Activated CD8-positive, alpha-beta memory T cell treated with anti-CD3 and anti-CD28 coated beads for 24 hours (primary cell): ENCODE results near the gene CEMIP.

ENCODE experiments used
- DNase-seq: peaks from one replicate; pipeline ENCODE4 v3.0.0-alpha.2; 2020

CEMIP gene

DNA sequence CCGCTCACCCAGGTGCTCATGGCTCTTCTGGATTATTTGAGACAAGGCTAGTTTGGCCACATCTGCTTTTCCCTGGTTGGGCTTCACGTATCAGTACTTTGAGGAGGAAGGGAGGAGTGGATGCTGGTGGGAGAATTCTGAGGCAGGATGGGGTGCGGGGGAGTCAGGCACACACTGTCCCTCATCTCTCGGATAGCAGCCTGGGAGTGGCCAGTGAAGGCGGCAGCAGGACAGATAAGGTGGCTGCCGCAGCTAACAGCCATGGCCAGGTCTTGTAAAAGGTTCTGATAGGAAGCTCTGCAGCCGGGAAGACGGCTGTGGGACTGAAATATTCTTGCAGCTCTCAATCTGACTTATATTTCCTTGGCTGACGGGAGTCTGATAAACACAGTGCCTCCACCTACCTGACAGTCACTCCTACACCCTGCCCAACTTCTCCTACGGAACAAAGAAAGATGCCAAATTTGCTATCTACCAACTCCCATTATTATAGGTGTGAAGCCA, 123.2 kb downstream of the CEMIP start:
- no peak for DNase-seq

DNA sequence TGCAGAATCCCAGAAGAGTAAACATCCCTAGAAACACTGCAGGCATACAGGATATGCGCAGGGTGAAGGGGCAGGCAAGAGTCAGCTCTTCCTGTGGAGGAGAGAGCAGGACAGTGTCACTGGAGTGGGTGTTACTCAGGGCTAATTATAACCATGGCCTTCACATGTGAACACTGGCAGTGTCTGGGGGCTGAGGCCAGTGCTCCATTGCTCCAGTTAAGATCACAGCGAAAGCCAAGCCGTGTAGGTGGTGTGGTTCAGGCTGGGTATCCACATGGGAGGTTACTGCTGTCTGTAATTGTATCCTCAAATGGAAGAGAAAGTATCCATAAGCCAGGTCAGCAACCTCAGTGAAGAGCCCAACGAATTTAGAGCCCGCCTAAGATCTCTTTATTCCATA, 125.8 kb downstream of the CEMIP start:
- DNase-seq: no peak

DNA sequence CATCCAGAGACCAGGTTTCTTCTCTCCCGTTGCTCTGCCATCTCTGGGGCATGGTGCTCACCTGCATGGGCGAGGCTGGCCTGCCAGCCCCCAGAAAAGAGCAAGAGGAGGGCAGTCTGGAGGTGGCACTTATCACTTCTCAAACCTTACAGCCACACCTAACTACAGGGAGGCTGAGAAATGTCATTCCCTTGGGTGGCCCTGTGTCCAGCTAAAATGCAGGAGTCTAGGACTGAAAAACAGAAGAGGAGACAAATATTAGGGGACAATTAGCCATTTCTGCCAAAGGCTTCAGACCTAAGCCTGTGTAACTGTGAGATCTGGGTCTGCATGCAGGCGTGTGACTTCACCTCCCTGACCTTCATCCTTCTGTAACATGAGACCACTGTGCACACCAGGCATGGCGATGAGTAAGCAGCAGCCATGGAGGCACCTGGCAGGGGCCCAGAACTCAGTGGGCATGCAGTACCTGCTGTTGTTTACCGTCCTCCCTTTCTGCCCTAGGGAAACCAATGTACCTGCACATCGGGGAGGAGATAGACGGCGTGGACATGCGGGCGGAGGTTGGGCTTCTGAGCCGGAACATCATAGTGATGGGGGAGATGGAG, 127.1 kb downstream of the CEMIP start:
- no peak for DNase-seq

DNA sequence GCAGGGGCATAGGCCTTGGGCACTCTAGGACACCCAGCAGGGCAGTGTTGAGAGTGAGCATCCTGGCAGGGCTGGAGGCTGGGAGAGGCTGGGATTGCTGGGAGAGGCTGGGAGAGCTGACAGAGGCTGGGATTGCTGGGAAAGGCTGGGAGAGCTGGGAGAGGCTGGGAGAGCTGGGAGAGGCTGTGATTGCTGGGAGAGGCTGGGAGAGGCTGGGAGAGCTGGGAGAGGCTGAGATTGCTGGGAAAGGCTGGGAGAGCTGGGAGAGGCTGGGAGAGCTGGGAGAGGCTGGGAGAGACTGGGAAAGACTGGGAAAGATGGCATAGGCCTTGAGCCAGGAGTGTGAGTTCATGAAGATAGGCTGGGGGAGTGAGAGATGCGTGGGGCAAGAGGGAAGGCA, 132.7 kb downstream of the CEMIP start:
- DNase-seq: no peak

DNA sequence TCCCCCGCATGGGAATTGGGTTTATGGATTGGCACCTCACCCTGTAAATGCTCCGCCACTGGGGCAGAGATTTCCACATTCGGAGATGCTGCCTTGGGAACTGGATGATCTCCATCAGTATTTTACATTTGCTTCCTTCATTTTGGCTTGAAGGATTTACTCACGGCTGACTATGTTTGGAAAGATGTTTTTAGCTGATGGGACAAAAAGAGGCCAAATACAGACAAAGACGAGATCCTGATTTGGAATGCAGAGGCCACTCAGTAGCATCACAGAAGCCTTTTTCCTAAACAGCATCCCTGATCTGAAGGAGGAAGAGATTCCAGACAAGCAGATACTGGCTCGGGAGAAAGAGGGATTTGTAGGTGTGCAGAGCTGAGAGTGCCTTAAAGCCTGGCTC, 133.5 kb downstream of the CEMIP start:
- no peak for DNase-seq

DNA sequence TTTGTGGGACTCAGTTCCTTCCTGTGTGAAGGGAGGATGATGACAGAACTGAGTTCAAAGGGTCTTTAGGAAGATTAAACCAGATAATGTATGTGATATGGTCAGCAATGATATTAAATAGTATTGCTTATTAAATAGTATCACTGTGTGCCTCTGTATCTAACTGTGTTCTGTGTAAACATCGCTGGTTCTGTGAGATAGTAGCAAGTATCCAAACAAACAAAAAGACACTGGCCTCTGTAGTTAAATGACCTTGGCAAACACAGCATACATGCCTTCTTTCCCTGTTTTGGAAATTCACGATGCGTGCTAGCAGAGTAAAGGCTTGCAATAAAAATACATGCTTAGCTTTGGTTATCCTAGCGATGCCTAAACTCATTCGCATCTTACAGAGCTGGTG, 134.4 kb downstream of the CEMIP start:
- no peak for DNase-seq

DNA sequence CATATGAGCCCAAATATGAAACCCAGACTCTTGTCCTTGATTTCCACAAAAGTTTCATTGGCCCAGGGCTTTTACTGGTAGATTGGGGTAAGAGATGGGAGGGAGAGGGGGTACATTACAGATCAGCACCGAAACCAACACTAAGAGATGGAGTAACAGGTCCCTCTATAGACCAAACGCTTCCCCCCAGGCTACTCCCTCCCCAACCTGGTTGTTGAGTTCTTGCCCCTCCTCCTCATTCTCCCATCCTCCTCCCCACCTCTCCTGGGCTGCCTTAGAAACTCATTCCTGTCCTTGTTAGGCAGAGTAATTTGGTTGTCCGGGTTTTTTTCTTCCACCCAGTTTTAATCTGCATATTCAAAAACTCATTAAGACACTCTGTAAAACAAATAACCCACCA, 136.3 kb downstream of the CEMIP start:
- DNase-seq: no peak

DNA sequence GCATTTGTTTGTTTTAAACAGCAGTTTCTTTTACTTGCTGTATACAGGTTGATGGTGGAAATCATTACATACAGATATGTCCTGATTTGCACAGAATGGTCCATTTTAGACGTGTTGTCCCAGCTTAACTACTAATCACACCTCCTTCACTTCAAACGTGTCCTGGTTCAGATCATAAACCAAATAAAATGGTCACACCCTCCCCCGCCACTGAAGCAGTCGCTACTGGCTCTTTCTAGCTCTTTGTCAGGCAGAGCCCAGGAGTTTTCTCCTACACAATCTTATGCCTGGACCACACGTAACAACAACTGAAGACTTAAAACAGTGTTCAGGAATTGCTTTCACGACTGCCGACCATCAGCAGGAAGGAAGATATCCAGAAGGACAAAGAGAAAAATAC, 136.9 kb downstream of the CEMIP start:
- DNase-seq: no peak

DNA sequence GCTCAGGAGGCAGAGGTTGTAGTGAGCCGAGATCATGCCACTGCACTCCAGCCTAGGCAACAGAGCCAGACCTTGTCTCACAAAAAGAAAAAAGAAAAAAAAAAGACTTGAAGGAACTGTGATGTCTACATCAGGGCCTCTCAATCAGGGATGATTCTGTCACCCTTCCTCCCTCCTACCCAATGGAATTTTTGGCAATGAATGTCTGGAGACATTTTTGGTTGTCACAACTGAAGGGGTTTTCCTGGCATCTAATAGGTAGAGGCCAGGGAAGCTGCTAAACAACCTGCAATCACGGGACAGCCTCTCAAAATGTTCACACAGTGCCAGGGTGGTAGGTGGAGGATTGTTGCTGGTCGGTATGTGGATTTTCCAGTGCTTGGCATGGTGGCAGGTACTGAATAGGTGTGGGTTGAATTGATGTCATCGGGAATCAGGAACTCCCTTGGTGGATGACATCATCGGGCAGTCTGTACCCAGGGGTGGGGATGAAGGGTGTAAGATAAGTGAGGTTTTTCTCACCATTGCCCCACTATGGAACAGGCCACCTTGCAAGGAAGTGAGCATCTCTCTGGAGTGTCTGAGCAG, 139.1 kb downstream of the CEMIP start:
- DNase-seq: no peak

DNA sequence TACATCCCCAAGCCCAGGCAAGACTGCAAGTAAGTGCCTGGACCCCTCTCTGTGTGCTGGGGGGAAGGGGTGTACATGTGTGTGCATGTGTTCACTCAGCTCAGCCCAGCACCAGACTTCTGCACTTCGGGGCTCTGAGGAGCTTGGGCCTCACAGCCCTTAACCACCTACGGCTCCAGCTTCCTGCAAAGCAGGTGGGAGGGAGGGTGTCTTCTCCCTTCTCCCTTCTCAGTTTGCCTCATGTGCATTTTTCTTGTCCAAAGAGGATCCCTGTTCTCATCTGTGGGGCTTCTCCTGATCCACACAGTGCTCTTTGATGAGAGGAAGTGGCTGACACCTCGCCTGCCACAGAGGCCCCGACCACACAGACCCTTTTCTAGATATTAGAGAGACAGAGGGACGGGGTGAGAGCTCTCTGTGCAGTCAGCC, 141.1 kb downstream of the CEMIP start:
- peak; percentile 62 for DNase-seq

DNA sequence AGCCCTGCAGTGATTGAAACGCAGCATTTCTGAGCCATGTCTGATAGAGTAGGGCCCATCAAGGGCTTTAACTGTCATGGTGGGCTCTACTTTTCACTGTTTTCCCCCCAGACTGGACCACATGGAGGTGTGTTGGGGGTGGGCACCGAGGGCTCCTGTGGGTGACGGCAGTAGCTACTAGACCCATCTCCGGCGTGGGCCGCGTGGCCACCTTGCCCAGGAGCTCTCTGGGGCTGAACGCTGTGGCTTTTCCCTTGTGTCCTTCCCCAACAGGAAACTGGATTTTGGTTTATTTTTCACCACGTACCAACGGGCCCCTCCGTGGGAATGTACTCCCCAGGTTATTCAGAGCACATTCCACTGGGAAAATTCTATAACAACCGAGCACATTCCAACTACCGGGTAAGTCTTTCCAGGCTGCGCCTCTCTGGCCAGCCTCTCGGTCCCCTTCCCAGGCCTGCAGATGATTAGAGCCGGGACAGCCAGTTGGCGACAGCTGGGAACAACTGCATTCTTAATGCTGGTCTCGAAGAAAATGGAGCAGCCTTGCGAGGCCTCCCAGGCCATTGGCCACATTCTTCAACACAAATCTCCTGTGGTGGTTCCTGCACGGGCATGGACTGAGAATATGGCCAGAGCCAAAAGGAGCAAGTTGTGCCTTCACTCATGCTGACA, 142.7 kb downstream of the CEMIP start:
- no peak for DNase-seq

DNA sequence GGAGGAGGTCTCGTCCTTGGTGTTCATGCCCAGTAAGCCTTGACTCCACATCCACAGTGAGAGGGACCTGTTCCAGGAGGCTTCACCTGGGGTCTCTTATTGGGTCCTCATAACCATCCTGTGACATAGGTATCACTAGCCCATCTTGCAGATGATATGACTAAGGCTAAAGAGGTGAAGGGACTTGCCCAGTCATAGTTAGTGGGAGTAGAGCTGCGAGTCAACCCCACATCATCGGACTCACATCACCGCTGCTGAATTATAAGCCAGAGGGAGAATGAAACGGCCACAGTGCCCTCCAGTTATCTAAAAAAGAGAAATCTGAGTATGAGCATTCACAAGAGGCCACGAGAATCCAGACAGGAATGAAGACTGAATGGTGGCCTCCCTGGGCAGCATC, 144.5 kb downstream of the CEMIP start:
- DNase-seq: no peak

DNA sequence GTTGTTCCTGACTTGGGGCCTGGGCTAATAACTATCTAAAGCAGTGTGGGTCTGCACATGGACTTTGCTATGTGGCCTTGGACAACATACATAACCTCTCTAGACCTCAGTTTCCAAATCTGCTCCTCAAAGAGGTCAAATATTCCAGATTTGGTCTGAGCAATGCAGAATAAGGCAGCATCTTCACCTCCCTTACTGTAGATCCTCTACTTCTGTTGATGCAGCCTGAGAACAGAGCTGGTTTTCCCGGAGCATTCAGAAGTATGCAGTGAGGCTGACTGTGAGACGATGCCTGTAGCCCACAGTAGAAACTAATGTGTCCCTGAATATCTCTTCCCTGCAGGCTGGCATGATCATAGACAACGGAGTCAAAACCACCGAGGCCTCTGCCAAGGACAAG, 145.1 kb downstream of the CEMIP start:
- no peak for DNase-seq

DNA sequence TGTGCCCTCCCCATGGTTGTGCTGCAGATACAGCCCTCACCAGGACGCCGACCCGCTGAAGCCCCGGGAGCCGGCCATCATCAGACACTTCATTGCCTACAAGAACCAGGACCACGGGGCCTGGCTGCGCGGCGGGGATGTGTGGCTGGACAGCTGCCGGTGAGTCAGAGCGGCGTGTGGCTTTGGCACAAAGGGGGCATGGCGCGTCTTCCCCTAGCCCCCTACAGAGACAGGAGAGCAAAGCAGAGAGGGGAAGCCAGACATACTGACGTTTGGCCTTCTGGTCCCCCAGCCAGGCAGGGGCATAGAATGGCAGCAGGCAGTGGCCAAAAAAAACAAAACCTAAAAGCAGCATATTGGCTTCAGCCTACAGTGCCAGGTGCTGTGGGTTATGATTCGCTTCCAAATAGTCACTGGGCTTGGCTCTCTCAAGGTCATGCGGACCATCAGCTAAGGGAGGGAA, 146.5 kb downstream of the CEMIP start:
- DNase-seq: no peak

DNA sequence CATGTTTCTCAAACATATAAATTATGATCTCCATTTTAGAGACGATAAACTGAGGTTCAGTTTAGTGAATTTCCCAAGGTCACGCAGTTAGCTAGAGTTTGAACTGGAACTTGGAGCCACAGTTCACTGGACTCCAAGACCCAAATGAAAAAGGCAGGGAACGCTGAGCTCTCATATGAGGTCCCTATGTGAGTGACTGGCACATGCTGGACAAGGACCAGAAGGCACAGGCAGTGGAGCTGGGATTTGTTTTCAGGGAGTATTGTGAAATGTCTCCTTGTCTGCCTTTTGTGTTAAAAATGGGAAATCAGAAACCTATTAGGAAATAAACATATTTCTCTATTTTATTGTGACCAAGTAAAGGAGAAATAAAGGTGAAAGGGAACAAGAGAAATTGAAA, 147.0 kb downstream of the CEMIP start:
- no peak for DNase-seq

DNA sequence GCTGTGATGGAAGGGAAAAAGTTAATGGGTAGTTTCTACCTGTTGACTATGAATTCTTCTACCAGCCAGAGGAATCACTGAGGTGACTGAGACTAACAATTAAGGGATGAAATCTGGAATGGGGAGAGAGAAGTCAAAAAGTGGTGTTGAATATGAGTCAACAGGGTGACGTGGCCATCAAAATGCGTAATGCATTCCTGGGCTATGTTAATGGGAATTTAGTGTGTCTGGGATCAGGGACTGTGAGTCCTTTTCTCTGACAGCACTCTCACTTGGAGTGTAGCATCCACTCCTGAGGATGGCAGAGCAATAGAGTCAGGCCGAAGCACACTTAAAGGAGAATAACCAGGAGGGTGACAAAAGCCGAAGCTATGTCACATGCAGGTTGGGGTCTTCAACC, 150.1 kb downstream of the CEMIP start:
- no peak for DNase-seq

DNA sequence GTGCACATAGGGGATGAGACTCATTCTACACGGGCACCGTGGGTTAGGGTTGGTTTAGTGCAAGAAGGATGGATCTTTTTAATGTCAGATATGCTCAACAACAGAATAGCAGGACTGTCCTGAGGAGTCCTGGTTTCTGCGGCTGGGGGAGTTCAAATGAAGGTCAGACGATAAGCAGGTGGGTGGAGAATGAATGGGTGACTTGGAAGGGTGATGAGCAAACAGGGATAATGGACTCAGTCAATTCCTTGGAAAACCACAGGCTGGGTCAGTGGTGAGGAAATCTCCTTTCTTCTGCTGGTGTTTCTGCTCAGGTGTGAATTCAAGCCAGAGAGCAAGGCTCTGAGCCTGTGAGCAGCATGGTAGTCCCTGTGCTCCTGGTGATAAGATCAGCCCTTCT, 150.5 kb downstream of the CEMIP start:
- no peak for DNase-seq

DNA sequence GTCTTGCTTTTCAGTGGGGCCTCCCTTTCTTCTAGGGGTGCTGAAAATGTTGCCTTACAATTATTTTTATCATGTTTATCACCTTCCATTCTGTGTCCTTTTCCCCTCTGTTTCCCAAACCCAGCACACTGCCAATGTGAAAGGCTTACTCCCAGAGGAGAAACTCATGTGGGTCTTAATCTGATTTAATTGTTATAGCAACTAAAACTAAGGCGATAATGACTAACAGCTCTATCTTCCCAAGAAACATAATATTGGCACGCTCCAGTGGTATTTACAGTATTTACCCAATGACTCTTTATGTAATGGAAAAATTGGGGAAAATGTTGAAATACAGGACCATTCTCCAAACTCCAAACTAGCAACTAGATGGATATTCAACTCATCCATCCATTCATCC, 152.0 kb downstream of the CEMIP start:
- DNase-seq: no peak

DNA sequence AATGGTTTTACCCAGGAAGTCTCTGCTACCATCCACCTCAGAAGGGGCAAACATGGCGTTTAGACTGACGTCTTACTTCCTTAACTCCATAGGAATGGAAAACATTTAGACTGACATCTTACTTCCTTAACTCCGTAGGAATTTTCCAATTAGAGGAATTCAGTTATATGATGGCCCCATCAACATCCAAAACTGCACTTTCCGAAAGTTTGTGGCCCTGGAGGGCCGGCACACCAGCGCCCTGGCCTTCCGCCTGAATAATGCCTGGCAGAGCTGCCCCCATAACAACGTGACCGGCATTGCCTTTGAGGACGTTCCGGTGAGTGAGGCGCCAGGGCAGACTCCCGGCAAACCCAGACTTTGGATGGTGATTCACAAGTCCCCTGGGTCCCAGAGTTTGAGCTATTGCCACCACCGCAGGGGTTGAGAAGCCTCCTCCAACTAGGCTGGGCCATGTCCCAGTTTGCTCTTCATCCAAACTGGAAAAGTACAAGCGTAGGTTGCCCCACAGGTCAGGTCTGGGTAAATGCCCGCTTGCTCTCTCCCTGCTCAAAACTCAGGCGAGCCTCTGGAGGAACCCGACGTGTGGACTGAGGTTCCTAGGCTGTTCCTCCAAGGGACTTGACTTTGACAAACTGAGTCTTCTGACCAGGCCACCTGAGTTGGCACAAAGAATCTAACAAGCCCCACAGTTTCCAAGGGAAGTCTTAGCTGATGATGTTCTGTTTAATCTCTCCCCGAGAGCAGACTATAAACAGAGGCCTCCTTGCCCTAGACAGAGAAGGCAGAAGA, 152.7 kb downstream of the CEMIP start:
- DNase-seq: no peak

DNA sequence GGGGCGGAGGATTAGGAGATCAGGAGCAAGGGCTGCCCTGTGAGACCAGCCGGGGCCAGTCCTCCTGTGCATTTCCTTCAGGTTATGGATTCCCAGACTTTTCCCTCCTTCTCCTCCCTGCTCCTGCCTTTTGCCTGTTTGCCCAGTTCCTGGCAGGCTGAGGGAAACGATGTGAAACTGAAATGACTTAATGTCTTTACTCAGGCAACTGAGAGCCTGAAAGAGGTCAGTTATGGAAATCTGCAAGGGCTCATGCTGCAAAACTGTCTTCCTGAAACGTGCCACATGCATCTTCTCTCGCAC, 153.3 kb downstream of the CEMIP start:
- no peak for DNase-seq

DNA sequence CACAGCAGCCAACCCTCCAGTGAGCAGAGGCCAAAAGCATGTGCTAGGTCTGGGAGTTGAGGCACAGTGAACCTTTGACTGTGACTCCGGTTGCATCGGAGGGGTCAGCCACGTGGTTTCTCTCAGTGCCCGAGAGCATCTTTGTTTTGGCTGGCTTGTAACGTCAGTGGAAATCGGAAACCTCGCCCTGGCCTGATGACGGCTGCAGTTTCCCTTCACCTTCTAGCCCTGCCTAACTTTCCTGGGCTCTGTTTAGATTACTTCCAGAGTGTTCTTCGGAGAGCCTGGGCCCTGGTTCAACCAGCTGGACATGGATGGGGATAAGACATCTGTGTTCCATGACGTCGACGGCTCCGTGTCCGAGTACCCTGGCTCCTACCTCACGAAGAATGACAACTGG, 153.8 kb downstream of the CEMIP start:
- no peak for DNase-seq

DNA sequence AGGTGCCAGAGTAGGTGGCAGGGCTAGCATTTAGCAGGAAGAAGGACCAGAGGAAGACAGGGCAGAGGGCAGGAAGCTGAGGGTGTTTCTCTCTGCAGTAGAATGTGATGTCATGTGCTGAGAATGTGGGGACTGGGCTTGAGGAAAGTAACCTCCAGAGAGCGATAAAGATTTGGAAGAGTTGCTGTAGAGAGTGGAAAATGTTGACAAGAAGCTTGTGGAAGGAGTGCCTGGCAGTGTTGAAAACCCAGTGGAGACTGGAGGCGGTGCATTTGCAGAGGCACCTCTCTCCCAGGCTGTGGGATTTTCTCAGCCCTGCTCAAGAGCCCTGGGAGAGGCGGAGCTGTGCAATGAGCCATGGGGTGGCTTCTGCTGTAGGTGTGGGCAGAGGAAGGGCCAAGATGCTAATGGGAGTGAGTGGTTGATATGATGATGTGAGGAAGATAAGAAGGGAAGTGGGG, 155.6 kb downstream of the CEMIP start:
- no peak for DNase-seq

DNA sequence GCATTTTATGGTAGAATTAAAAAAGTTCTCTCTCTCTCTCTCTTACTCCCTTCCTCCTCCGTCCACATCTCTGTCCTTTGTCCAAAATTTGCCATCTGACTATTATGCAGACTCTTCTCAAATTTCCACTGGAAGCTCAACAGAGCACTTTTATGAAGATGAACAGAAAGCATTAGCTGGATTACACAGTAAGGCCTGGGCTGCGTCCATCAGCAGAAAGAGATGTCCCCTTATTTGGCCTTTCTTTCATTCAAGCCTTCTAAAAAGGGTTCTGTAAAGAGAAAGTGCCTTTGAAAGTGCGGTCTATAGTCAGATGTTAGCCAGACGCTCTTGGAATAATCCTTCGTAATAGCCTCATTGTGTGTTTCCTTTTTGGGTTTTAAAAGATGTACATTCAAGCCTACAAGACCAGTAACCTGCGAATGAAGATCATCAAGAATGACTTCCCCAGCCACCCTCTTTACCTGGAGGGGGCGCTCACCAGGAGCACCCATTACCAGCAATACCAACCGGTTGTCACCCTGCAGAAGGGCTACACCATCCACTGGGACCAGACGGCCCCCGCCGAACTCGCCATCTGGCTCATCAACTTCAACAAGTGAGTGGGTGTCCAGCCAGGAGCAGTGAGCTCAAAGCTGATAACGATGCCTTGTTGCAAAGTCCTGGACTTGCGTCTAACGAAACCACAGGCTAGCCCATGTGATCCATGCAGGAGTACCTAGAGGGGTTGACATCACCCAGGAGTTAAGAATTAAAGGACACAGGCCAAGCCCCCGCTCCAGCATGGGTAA, 157.3 kb downstream of the CEMIP start:
- DNase-seq: no peak
